ENCODE measurements around the gene SF3B2.
A peak's percentile ranks its signal among the peaks of the same experiment; 100 is the strongest.

Gene SF3B2

DNA sequence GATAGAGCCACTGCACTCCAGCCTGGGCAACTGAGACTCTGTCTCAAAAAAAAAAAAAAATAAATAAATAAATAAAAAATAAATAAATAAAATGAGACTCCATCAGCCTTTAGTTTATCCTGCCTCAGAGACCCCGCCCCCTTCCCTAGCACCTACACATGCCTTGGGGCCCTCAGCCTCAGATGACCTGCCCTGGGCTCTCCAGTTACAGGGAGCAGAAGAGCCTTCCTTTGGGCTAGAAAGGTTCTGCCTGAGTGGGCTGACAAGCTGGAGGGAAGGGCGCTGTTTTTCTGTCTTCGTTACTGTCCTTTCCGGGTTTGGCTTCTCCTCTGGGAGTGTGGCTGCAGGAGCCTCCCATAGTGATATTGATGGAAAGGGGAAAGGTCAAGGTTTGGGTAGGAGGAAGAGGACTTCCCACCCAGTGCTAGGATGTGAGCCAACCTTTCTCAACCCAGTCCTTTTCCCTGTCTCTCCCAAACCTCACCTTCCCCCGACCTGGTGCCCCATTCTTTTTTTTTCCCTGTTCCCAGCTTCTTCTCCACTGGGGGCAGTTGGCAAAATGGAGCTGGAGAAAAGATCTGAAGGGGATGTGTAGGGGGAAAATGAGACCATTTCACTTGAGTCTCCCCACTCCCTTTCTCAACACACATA lies 1.5 kb upstream of the SF3B2 start:
- DNase-seq, result no peak

DNA sequence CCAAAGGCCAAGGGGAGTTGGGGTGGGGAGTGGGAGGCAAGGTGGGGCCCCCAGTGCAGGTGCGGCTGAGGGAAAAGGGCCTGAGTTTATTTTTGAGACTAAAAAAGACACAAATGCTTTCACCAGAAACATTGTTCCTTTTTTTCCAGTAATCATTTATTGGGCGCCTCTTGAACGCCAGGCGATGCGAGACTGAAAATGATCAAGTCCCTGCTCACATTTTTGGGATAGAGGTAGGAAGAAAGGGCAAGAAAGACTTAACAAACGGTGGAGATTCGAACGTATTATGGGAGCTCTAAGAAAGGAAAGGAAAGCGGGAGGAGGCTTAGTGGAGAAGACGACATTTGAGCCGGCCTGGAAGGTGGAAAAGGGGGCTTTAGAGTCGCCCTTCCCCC lies 796 bp upstream of the SF3B2 start:
- DNase-seq, result no peak

DNA sequence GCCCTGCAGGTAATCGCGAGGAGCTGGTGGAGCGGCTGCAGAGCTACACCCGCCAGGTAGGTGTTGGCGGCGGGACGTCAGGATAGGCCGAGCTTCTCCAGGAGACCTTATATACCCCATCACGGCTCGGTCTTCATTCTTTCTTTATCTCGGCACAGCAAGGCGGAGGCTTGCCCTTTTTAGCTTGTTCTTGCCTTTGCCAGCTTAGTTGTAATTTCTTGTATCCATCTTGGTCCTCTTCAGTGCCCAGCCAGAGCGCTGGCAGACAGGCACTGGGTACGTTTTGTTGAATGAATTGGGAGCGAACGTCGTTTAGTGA lies 459 bp downstream of the SF3B2 start:
- no peak for DNase-seq

DNA sequence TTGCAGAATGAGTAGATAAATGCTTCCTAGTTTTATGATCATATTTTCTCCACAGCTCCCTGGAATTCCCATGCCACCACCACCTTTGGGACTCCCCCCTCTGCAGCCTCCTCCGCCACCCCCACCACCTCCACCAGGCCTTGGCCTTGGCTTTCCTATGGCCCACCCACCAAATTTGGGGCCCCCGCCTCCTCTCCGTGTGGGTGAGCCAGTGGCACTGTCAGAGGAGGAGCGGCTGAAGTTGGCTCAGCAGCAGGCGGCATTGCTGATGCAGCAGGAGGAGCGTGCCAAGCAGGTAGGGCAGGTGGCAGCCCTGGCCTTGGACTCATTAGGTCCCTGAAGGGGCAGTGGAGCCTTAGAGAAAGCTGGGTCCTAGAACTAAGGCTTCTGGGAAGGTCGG lies 2.9 kb downstream of the SF3B2 start:
- DNase-seq, result no peak

DNA sequence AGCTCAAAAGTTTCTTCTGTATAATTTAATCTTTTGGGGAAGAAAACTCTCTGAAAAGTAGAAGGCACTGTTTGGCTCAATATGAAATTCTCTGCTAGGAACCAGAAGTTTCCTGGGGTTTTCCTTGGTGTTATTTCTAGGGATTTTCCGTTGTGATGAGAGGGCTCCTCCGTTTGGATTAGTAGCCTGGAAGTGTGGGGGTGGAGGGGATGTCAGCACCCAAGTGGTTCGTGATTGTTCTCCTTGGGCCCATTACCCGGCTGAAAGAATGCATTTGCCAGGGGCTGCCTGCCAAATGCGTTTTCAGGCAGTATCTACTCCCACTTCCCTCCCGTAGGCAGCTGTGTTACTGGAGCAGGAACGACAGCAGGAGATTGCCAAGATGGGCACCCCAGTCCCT lies 4.3 kb downstream of the SF3B2 start:
- DNase-seq, result no peak

DNA sequence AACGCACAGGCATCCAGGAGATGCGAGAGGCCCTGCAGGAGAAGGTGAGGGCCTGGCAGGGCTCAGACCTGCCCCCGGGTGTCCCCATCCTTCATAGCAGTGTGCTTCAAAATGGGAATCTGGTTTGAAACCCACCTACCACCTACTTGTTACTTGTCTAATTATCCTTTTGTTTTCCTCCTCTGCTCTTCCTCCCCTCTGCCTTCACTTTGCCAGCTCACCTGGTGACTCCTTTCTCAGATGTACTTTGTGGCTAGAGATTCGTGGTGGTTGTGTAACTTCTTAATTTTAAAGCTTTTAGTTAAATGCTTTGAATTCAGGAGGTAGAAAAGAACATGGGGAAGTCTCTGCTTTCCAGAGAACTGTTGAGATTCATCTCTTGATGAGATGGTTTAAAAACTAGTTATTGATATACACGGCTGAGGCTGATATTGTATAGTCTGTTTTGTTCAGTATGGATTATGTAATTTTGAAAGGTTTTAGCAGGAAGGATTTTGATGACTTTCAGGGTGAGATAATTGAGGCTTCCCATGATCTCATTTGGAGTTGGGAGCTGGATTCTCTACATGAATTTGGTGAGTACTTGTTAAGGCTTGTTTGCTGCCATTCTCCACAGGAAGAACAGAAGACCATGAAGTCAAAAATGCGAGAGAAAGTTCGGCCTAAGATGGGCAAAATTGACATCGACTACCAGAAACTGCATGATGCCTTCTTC lies 8.0 kb downstream of the SF3B2 start:
- no peak for DNase-seq

DNA sequence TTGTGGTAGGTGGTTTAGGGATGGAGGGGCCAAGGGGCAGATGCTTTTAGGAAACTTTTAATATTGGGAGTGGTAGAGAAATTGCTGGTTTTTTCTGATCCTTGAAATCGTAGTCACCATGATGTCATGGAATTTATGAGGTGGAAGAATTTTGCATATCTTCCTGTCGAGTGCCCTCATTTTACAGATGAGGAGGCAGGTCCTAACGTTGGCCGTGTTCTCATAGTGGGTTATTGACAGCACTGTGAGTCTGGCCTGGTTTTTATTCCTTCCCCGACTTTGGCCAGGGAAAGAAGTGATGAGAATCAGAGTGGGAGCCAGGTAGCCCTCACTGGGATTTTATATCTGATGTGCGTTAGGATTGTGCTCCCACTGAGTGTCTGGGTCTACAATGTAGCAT lies 9.1 kb downstream of the SF3B2 start:
- DNase-seq, result no peak

DNA sequence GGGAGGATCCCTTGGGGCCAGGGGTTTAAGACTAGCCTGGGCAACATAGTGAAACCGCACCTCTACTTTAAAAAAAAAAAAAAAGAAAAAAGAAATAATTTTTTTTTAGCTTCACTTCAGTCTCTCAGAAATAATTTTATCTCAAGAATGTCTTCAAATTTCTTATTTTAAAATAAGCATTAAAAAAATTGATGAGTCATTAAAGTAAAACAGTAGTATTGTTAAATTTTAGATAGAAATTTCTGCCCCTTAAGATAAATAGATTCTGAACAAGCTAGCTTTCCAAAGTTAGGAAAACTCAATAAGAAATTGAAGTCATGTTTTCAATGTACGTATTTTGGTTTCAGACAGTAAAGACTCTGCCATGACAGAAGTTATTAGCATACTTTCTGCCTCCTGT lies 10.2 kb downstream of the SF3B2 start:
- no peak for DNase-seq

DNA sequence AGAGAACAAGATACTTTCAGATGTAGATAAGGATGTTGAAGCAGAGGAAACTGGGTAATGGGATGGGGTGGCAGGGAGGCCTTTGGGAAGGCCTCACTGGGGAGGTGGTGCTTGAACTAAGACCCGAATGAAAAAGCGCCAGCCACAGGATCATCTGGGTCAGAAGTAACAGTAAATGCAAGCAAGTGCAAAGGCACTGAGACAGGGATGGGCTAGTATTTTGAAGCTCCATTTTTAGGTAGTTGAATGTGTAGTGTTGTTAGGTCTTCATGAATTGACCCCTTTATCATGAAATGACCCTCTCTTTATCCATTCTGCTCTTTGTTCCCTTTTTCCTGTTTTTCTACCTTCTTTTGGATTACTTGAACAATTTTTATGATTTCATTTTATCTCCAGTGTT lies 11.7 kb downstream of the SF3B2 start:
- DNase-seq, result no peak

DNA sequence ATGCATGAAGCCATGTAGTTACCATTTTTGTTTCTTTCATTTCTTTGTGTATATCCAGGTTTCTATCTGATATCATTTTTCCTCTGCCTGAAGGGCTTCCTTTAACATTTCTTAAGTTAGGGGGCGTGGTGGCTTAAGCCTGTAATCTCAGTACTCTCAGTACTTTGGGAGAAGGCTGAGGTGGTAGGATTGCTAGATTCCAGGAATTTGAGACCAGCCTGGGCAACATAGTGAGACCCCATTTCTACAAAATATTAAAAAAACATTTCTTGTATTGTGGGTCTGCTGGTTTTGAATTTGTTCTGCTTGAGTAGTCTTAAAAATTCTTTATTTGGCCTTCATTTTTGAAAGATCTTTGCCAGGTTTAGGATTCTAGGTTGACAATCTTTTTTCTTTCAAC lies 12.4 kb downstream of the SF3B2 start:
- no peak for DNase-seq

DNA sequence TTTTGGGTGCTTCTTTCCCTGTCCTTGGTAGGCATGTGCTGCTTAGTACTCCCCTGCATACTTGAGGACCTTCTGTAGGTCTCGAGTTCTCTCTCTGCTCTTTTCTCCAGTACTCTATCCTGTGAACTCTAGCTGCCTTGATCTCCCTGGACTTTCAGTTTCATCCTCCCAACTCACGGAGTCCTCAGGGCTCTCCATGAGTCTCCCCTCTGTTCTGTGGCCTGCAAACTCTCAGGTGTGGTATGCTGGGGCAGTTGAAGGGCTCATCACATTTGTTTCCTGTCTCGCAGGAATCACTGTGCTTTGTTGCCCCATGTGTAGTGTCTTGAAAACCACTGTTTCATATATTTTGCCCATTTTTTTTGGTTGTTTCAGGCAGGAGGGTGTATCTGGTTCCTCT lies 14.6 kb downstream of the SF3B2 start:
- DNase-seq, result peak; percentile 20 to 36

DNA sequence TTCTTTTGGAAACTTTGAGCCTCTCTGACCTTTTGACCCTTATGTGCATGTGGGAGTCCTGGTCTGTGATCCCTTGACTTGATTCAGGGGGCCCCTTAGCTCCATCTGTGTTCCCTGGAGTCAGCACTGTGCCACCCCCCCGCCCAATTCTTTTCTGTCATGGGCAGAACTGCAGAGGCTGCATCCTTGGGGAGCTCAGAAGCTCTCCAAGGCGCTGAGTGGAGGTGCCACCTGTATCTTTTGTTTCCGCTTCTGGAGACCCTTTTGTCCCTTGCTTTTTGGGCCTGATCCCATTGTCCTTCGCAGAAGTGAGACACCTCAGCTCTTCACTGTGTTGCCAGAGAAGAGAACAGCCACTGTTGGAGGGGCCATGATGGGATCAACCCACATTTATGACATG lies 15.5 kb downstream of the SF3B2 start:
- no peak for DNase-seq

DNA sequence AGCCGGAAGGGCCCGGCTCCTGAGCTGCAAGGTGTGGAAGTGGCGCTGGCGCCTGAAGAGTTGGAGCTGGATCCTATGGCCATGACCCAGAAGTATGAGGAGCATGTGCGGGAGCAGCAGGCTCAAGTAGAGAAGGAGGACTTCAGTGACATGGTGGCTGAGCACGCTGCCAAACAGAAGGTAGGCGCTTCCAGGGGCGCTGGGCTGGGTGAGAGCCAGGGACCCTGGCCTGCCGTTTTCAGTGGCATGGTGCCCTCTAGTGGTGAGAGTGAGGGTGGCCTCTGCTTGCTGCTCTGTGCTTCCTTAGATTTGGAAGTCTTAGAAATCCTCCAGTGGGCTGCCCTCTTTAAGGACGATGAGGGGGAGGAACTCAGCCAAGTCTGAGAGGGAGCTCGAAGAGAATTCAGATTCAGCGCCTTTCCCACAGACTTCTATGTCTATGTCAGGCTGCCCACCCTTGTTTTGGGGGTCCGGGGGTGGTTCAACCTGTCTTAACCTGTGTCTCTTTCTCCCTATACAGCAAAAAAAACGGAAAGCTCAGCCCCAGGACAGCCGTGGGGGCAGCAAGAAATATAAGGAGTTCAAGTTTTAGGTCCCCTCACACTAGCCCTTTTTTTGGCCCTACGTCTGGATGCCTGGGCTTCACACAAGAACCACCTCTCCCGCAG lies 16.1 kb downstream of the SF3B2 start:
- DNase-seq, result peak; percentile 61 to 65

DNA sequence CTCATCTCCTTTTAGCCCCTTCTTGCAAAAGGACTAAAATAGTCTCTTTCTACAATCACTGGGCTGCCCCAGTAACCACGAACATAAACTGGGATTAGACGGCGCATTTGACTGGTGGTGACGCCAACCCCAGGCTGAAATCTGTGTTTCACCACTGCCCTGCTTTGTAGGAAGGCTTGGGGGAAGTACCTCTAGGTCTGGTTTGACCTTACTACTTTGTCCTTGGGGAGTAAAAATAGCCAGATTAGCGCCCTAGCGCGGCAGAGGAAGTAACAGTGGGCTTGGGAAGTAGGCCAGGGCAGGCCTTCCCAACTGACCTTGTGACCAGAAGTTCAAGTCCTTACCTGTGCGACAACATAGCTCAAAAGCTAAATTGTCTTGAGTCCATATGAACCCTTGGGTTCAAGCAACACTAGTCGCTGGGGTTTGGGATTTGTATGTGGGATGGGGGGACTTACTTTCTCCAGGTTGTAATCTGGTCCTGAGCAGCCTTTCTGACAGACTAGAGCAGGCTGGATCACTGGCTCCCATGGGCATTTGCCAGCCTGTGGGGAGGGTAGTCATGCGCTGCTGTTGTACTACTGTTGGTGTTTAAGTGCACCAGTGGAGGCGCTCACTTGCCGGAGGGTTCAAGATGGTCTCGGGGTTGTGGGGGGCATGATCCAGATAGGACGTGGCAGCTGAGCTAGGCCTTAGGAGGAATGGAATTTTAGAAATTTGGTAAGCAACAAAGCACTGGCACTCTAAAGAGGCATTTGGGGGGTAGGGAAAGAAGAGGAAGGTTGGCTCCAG lies 17.0 kb downstream of the SF3B2 start:
- DNase-seq, result peak; percentile 90 to 95

DNA sequence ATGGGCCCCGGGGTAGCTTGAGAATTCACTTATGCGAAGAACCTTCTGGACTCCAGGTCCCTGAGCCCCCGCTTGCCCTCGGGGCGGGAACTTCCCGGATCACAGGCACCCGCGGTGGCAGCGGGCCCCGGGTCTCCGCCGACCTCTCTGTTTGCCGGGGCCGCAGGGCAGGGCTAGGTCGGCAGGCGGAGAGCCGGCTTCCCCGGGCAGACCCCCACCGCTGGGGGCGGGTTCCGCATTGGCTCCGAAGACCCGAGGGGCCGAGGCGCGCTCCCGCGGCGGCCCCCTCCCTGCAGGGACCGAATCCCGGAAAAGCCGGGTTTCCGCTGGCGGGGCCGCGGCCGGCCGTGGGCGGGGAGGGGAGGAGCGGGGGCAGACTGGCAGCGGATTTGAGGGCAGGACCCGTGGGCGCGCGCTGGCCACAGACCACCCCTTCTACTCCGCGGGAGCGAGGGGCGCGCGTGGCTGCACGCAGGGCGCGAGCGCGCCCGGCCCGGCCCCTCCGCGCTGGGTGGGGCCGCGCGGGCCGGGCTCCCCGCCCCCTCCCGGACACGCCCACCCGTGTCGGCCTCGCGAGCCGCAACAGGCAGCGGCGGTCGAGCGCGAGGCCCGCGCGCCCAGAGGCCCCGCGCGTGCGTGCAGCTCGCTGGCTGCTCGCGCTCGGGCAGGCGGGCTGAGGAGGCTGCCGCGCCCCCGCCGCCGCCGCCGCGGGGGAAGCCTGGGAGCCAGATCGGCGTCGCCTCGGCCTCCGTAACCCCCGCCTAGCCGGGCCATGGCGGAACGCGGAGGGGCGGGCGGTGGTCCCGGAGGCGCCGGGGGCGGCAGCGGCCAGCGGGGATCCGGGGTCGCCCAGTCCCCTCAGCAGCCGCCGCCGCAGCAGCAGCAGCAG lies 17.8 kb downstream of the SF3B2 start, which contains the start of gene PACS1:
TSS of gene PACS1 (plus strand) at position 558 of the 889 bp plus-strand sequence. CDS start at position 773, 215 bp downstream.
- peak; percentile 70 to 85 for DNase-seq

DNA sequence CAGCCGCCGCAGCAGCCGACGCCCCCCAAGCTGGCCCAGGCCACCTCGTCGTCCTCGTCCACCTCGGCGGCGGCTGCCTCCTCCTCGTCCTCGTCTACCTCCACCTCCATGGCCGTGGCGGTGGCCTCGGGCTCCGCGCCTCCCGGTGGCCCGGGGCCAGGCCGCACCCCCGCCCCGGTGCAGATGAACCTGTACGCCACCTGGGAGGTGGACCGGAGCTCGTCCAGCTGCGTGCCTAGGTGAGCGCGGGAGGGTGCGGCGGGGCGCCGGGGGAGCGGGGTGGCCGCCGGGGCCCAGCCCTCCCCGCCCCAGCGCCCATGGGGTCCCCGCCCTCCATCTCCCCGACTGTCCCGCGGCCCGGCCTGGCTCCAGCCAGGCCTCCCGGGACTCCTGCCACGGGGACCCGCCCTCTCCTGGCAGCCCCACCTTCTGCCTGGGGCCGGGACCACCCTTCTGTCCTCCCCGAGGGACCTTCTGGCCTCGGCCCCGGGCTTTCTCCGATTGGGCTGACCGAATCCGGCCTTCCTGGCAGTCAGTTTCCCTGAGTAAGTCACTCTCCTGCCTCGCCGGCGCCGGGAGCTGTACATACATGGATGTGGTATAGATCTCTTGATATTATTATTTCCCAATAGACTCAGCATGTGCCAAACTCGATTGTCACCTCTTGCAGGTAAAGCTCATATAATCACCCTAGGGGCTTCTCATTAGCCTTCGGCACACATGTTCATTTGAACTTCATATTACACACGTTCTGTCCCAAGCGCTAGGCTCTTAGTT lies 18.6 kb downstream of the SF3B2 start:
- DNase-seq, result no peak

DNA sequence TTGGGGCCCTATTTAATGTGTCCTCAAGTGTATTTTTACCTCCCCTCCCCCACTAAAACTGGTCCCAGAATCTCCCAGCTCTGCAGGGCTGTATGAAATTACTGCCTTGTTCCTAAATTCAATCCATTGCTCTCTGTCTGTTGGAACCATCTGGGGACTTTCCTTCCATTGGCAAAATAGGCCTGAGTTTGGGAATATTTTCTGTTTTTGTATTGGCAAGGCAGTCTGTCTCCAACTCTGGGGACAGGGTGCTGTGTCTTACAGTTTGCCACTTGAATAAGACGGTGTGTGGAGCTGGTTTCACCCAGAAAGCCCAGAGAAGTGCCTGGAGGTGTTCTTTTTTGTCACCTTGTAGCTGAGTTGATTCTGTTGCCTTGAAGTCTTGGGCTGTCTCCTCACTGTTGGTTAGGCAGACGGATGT lies 19.2 kb downstream of the SF3B2 start:
- no peak for DNase-seq

DNA sequence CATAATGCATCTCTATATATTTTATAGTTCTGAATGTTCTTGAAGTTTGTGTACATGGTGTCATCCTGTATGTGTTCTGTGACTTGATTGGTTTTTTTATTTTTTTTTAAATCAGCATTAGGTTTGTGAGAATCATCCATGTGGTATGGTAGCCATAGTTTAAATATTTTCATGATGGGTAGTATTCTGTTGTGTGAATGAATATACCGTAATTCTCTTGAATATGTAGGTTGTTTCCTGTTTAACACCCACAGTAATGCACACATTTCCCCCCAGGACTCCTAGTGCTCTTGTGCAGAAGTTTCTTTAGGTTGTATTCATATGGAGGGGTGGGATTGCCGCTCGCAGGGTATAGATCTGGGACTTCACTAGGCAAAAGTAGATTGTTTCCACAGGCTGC lies 19.9 kb downstream of the SF3B2 start:
- no peak for DNase-seq

DNA sequence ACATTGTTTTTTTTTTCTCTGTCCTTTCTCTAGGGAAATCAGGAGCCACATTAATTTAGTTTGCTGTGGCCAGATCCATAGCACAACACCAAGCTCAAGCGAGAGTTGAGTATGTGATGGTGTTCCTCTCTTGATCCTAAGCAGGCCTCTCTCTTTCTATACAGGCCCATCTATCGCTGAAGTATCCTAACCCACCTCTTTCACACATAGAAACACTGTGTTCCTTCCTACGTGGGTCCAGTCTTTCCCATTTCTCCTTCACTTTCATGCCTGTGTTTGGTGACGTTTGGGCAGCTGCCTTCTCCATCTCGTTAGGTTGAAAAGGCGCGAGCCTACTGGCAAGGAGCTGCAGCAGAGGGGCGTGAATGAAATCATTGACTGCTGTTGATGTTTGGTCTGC lies 20.4 kb downstream of the SF3B2 start:
- DNase-seq, result no peak

DNA sequence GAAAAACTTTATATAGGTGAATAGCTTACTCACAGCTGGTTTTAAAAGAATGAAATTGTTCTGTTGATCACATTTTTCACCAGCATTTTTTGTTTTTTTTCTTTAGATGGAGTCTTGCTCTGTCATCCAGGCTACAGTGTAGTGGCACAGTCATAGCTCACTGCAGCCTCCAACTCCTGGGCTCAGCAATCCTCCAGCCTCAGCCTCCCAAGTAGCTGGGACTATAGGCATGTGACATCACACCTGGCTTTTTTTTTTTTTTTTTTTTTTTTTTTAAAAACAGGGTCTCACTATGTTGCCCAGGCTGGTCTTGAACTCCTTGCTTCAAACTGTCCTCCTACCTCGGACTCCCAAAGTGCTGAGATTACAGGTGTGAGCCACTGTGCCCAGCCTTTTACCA lies 21.5 kb downstream of the SF3B2 start:
- DNase-seq, result no peak

DNA sequence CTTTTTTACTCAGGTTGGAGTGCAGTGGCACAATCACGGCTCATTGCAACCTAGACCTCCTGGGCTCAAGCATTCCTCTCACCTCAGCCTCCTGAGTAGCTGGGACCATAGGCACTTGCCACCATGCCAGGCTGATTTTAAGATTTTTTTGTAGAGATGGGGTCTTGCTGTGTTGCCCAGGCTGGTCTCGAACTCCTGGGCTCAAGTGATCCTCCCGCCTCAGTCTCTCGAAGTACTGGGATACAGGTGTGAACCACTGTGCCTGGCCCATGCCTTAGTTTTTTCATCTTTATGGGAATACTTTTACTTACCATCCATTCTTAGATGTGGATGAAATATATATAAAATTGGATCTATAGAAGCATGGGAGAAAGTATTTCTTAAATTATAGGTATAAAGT lies 23.1 kb downstream of the SF3B2 start:
- no peak for DNase-seq
